CD4-positive, alpha-beta memory T cell (primary cell): ENCODE data around the gene OLFML2A. TPM values are rescaled to one million over a fixed set of nuclear protein-coding genes. Genes with fewer than 3 reads are reported as not detected.

Experiments used
- CTCF ChIA-PET: fragments of 350-600 bp; sonication (Branson Sonifier 250); formaldehyde crosslinking; loops from one replicate; lab custom pipeline; 2021; ENCODE audit warnings: inconsistent platforms; ENCODE audit not compliant: partially characterized antibody; lab: Charles Lee
- POLR2A ChIA-PET: fragments of 350-600 bp; sonication (Branson Sonifier 250); formaldehyde crosslinking; loops from one replicate; lab custom pipeline; 2021; ENCODE audit not compliant: partially characterized antibody; lab: Charles Lee
- DNase-seq, 5 donors: peaks; one replicate each; pipeline versions ENCODE4 v3.0.0 to v3.0.0-alpha.2; 2020 to 2022; ENCODE audit warnings: mixed read lengths in 1 of 5
- H3K27ac ChIP-seq: one replicate; pipeline ENCODE4 v1.7.0; 2013; ENCODE audit warnings: low read depth, low read length
- H3K27me3 ChIP-seq: 2 replicates; pipeline ENCODE4 v1.7.0; 2013; ENCODE audit warnings: mild to moderate bottlenecking, low read length, moderate library complexity; ENCODE audit not compliant: insufficient read depth
- H3K36me3 ChIP-seq: 2 replicates; pipeline ENCODE4 v1.7.0; 2013; ENCODE audit warnings: mild to moderate bottlenecking, low read length, moderate library complexity; ENCODE audit not compliant: insufficient read depth
- H3K4me1 ChIP-seq: 2 replicates; pipeline ENCODE4 v1.7.0; 2013; ENCODE audit warnings: mild to moderate bottlenecking, low read length, moderate library complexity; ENCODE audit not compliant: insufficient read depth
- H3K4me3 ChIP-seq, 2 donors: one replicate each; pipeline ENCODE4 v1.7.0; 2013; ENCODE audit warnings: low read length in 2 of 2, mild to moderate bottlenecking in 1 of 2
- H3K9me3 ChIP-seq, 2 donors: one replicate each; pipeline ENCODE4 v1.7.0; 2013; ENCODE audit warnings: low read length in 2 of 2, control low read depth in 1 of 2; ENCODE audit not compliant: control insufficient read depth in 1 of 2
- H3K27ac Mint-ChIP-seq, 7 donors: one replicate each; pipeline ENCODE4 v1.8.0; 2020 to 2021; ENCODE audit warnings: mixed read lengths in 7 of 7, mild to moderate bottlenecking in 6 of 7, inconsistent platforms in 3 of 7, moderate library complexity in 3 of 7
- H3K27me3 Mint-ChIP-seq, 2 donors: one replicate each; pipeline ENCODE4 v1.8.0; 2020 to 2021; ENCODE audit warnings: mixed read lengths in 2 of 2
- H3K36me3 Mint-ChIP-seq, 2 donors: one replicate each; pipeline ENCODE4 v1.8.0; 2020 to 2021; ENCODE audit warnings: mixed read lengths in 2 of 2, inconsistent platforms in 1 of 2, mild to moderate bottlenecking in 1 of 2
- H3K4me1 Mint-ChIP-seq, 4 donors: one replicate each; pipeline ENCODE4 v1.8.0; 2020 to 2021; ENCODE audit warnings: mixed read lengths in 4 of 4, mild to moderate bottlenecking in 1 of 4
- H3K4me3 Mint-ChIP-seq, 8 donors: one replicate each; pipeline ENCODE4 v1.8.0; 2020 to 2021; ENCODE audit warnings: mixed read lengths in 8 of 8, mild to moderate bottlenecking in 7 of 8, moderate library complexity in 6 of 8, inconsistent platforms in 3 of 8
- H3K9me3 Mint-ChIP-seq, 8 donors: one replicate each; pipeline ENCODE4 v1.8.0; 2020 to 2021; ENCODE audit warnings: mixed read lengths in 8 of 8, mild to moderate bottlenecking in 5 of 8, inconsistent platforms in 3 of 8, moderate library complexity in 1 of 8
- intact Hi-C: fragments of 100-400 bp; cut with micrococcal nuclease; formaldehyde crosslinking; loops from one replicate; pipeline ENCODE4 v1.15.1; 2023
- polyA plus RNA-seq, 2 donors: library from polyadenylated mRNA; unstranded; fragments of 300-500 nt; fragmentation: Illumina TruSeq; gene quantifications; one replicate each; pipeline ENCODE4 v1.2.3, GENCODE V29; 2021
- total RNA-seq, 2 experiments: library from RNA; stranded (reverse); gene quantifications; one replicate each; pipeline ENCODE4 v1.2.3, GENCODE V29; 2021

OLFML2A gene
- total and polyA plus RNA-seq, 4 experiments from 2014 or later, result not detected

- Mint-ChIP-seq H3K4me1 (peaks cover 21 to 51% (median 34%) of the 10 kb centered on the region in 4 donors), H3K27ac (peak overlapping the region in 3 of 7 donors; percentile 6 to 89 (median 38)), H3K4me3 (peak overlapping the region in 7 of 8 donors; percentile 1 to 86 (median 29)), H3K9me3 (peaks cover 0 to 4% (median 0%) of the 10 kb centered on the region in 8 donors), H3K36me3 (peaks cover 0 to 5% of the 10 kb centered on the region in 2 donors), H3K27me3 (peaks cover 33 to 44% of the 10 kb centered on the region in 2 donors)
- H3K4me1 ChIP-seq, result peaks cover 28% of the 10 kb centered on the region
- H3K27ac ChIP-seq, result no peak overlapping the region
- ChIA-PET CTCF (interaction anchor here (0.7 to 12.2 kb wide), 17 partner anchors 10 to 598 kb away, joined by 3 to 230 read pairs (median 4); partner anchors contain the start of genes ARPC5L, RPL35 and WDR38), POLR2A (interaction anchor here (1.2 to 1.9 kb wide), 4 partner anchors 78 to 92 kb away, joined by 3 to 6 read pairs (median 5); partner anchors contain the start of gene RPL35)
- DNase-seq, result peak; percentile 76 to 81 (median 77)
- intact Hi-C loops, result loop anchor here (1.0 to 5.0 kb wide), 6 partner anchors 79 to 600 kb away; partner anchors contain the start of genes GAPVD1, HSPA5, RABEPK and WDR38
- peaks cover 30% of the 10 kb centered on the region for H3K27me3 ChIP-seq
- H3K9me3 ChIP-seq, result no peaks in the 10 kb centered on the region
- no peak overlapping the region for H3K4me3 ChIP-seq
- H3K36me3 ChIP-seq, result no peaks in the 10 kb centered on the region
These were observed 2.6 kb upstream of the OLFML2A start for GRCh38 chr9:124774129-124774978.

DNA sequence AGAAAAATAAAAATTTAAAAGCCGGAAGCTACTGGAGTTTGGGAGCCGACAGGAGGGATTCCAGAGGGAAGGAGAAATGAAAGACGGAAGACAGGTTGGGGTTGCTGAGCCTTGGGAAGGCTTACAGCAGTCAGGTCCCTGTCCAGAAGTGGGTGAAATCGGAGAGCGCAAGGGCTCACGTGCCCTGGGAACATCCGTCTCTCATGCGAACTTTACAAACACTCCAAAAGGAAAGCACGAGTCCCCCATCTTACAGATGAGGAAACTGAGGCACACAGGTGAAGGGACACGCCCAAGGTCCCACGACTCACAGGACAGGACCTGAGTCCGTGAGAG lies 347 bp upstream of the OLFML2A start:
- Mint-ChIP-seq H3K9me3 (peaks cover 0 to 3% (median 0%) of the 10 kb centered on the region in 8 donors), H3K27me3 (peaks cover 22 to 30% of the 10 kb centered on the region in 2 donors), H3K27ac (peak overlapping the region in 1 of 7 donors; percentile 66), H3K4me3 (peak overlapping the region; percentile 61 to 81 (median 69)), H3K36me3 (peaks cover 0 to under 1% of the 10 kb centered on the region in 2 donors), H3K4me1 (peaks cover 9 to 33% (median 21%) of the 10 kb centered on the region in 4 donors)
- POLR2A ChIA-PET, result interaction anchor here (1.3 kb wide), 1 partner anchor 77 kb away, joined by 5 read pairs; the partner anchor contains the start of gene WDR38
- intact Hi-C loops, result no loop called here
- no peaks in the 10 kb centered on the region for H3K36me3 ChIP-seq
- H3K9me3 ChIP-seq, result no peaks in the 10 kb centered on the region
- H3K27me3 ChIP-seq, result peaks cover 20% of the 10 kb centered on the region
- no peak overlapping the region for H3K27ac ChIP-seq
- CTCF ChIA-PET, result interaction anchor here (1.0 to 12.2 kb wide), 4 partner anchors 14 to 543 kb away, joined by 3 to 230 read pairs (median 4); partner anchors contain the start of gene WDR38
- no peak for DNase-seq
- no peak overlapping the region for H3K4me3 ChIP-seq
- H3K4me1 ChIP-seq, result peaks cover 16% of the 10 kb centered on the region

DNA sequence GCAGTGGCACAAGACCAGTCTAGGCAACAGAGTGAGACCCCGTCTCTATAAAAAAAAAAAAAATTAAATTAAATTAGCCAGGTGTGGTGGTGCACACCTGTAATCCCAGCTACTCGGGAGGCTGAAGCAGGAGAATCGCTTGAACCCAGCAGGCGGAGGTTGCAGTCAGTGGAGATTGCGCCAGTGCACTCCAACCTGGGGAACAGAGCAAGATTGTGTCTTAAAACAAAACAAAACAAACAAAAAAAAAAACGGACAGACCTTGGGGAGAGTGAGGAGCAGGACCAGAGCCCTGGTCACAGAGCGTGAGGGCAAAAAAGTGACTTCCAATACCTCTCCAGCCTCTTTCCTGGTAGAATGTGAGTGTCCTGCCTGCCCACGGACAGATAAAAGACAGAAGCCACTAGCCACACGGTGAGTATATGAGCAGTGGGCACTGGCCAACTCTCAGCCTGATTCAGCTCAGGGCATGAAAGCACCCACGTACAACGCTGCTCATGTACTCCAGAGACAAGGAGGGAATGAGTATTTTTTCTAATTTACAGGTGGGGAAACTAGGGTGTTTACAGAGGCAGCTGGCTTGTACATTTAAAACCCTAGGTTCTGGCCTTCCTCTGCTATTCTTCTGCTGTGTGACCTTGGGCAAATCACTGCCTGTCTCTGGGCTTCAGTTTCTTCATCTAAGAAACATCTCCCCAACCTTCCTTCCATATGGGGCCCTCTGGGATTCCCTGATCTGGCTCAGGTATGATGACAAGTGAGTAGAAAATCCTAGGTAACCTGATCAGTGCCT lies 1.8 kb downstream of the OLFML2A start:
- ChIA-PET CTCF (interaction anchor here (1.1 to 12.2 kb wide), 2 partner anchors 8 to 76 kb away, joined by 3 to 230 read pairs; partner anchors contain the start of genes NR6A1 and WDR38), POLR2A (interaction anchor here (1.1 kb wide), 1 partner anchor 82 kb away, joined by 4 read pairs; no protein-coding TSS in a partner anchor)
- intact Hi-C loops, result no loop called here
- Histone ChIP-seq H3K9me3 (no peaks in the 10 kb centered on the region), H3K4me1 (peaks cover 7% of the 10 kb centered on the region), H3K27ac (no peak overlapping the region), H3K4me3 (no peak overlapping the region), H3K36me3 (no peaks in the 10 kb centered on the region), H3K27me3 (peaks cover 14% of the 10 kb centered on the region)
- peaks cover 0 to 3% (median 0%) of the 10 kb centered on the region in 8 donors for H3K9me3 Mint-ChIP-seq
- peaks cover 4 to 17% (median 11%) of the 10 kb centered on the region in 4 donors for H3K4me1 Mint-ChIP-seq
- H3K36me3 Mint-ChIP-seq, result no peaks in the 10 kb centered on the region
- H3K27ac Mint-ChIP-seq, result no peak overlapping the region
- no peak for DNase-seq
- peak overlapping the region in 2 of 8 donors; percentile 37 to 39 for H3K4me3 Mint-ChIP-seq
- peaks cover 18 to 25% of the 10 kb centered on the region in 2 donors for H3K27me3 Mint-ChIP-seq

GRCh38 chr9:124779368-124780059 lies 2.6 kb downstream of the OLFML2A start:
- Mint-ChIP-seq H3K27me3 (peaks cover 15 to 19% of the 10 kb centered on the region in 2 donors), H3K4me1 (peaks cover 4 to 13% (median 7%) of the 10 kb centered on the region in 4 donors), H3K27ac (no peak overlapping the region), H3K36me3 (no peaks in the 10 kb centered on the region), H3K4me3 (peak overlapping the region in 1 of 8 donors; percentile 13), H3K9me3 (peaks cover 0 to 3% (median 0%) of the 10 kb centered on the region in 8 donors)
- Histone ChIP-seq H3K36me3 (no peaks in the 10 kb centered on the region), H3K4me1 (peaks cover 7% of the 10 kb centered on the region), H3K27ac (no peak overlapping the region), H3K4me3 (no peak overlapping the region), H3K27me3 (peaks cover 14% of the 10 kb centered on the region), H3K9me3 (no peaks in the 10 kb centered on the region)
- no peak for DNase-seq
- intact Hi-C loops, result no loop called here
- ChIA-PET CTCF (interaction anchor here (1.1 to 12.2 kb wide), 2 partner anchors 8 to 75 kb away, joined by 3 to 230 read pairs; partner anchors contain the start of genes NR6A1 and WDR38), POLR2A (interaction anchor here (1.1 kb wide), 1 partner anchor 81 kb away, joined by 4 read pairs; no protein-coding TSS in a partner anchor)

DNA sequence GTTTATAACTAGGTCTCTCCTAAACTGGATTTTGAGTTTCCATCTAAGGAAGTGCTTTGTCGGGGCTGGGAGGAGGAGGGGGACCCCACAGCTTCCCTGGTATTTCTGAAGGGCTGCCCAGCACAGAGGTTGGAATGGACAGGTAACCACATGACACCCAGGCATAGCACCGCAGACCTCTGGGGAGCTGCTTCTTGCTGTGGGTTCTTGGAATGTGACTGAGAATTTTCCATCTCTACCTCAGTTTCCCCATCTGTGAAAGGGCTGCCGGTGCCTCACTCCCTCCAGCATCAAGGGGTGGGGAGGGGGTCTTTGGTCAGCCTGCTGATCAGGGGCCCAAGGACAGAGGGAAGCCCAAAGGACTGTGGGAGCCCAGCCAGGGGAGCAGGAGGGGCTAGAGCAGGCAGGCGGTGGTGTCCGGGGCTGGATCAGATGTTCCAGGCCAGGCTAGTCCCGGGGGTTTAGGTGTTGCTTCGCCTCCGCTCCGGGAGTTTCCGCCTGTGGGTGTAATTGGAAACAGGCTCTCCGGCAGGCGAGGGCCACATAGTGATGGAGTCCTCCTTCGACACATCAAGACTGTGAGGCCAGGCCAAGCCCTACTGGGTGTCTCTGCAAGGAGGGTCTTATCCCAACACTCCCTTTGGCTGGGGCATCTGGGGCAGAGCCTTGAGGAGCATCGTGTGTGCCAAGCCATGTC lies 3.3 kb downstream of the OLFML2A start:
- POLR2A ChIA-PET, result interaction anchor here (1.1 kb wide), 1 partner anchor 80 kb away, joined by 4 read pairs; no protein-coding TSS in a partner anchor
- no peak for DNase-seq
- no peaks in the 10 kb centered on the region for H3K9me3 ChIP-seq
- H3K4me3 ChIP-seq, result no peak overlapping the region
- Mint-ChIP-seq H3K36me3 (no peaks in the 10 kb centered on the region), H3K9me3 (peaks cover 0 to 3% (median 0%) of the 10 kb centered on the region in 8 donors), H3K4me1 (peaks cover 4 to 13% (median 5%) of the 10 kb centered on the region in 4 donors), H3K4me3 (no peak overlapping the region), H3K27me3 (peaks cover 12 to 16% of the 10 kb centered on the region in 2 donors), H3K27ac (no peak overlapping the region)
- H3K27me3 ChIP-seq, result peaks cover 14% of the 10 kb centered on the region
- CTCF ChIA-PET, result interaction anchor here (1.0 to 12.2 kb wide), 3 partner anchors 8 to 74 kb away, joined by 3 to 230 read pairs (median 3); partner anchors contain the start of genes NR6A1 and WDR38
- intact Hi-C loops, result no loop called here
- H3K4me1 ChIP-seq, result peaks cover 7% of the 10 kb centered on the region
- H3K36me3 ChIP-seq, result no peaks in the 10 kb centered on the region
- no peak overlapping the region for H3K27ac ChIP-seq

DNA sequence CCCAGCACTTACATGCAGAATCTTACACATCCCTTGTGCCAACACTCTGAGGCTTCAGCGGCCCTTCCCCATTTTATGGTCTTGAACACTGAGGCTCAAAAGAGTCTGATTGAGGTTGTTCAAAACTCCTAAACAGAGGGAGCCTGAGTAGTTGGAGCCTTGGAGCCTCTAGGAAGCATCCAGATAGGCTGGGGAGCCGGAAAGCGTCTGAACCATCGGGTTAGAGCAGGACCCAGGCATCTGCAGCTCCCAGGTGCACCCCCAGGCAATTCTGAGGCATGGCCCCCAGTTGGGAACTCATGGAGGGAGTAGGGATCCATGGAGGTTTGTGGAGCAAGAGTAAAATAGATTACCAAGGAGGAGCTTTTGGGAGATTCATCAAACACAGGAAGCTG lies 3.8 kb downstream of the OLFML2A start:
- Histone ChIP-seq H3K4me3 (no peak overlapping the region), H3K9me3 (no peaks in the 10 kb centered on the region), H3K27ac (no peak overlapping the region), H3K36me3 (no peaks in the 10 kb centered on the region), H3K4me1 (peaks cover 7% of the 10 kb centered on the region), H3K27me3 (peaks cover 10% of the 10 kb centered on the region)
- Mint-ChIP-seq H3K4me1 (peaks cover 4 to 11% (median 5%) of the 10 kb centered on the region in 4 donors), H3K9me3 (peaks cover 0 to 2% (median 0%) of the 10 kb centered on the region in 8 donors), H3K4me3 (no peak overlapping the region), H3K36me3 (no peaks in the 10 kb centered on the region), H3K27ac (peak overlapping the region in 1 of 7 donors; percentile 4), H3K27me3 (peaks cover 8 to 14% of the 10 kb centered on the region in 2 donors)
- POLR2A ChIA-PET, result no interaction called here
- intact Hi-C loops, result no loop called here
- no peak for DNase-seq
- CTCF ChIA-PET, result interaction anchor here (1.0 kb wide), 1 partner anchor 8 kb away, joined by 3 read pairs; no protein-coding TSS in a partner anchor
